HG02938 (cell line): ENCODE measurements around the gene DNER.
"Not testable (repeated sequence)": the region's sequence is repeated elsewhere in the genome, so short reads cannot be mapped to it uniquely, and the experiment has no call there.

Source experiments
- ATAC-seq: cut with Tn5 transposase; IDR thresholded peaks from one replicate; pipeline ENCODE4 v1.9.1; 2021; ENCODE audit warnings: mild to moderate bottlenecking, moderate library complexity; ENCODE audit not compliant: unreplicated experiment

DNER gene

GRCh38 chr2:229511524-229511923 lies 202.8 kb downstream of the DNER start:
- ATAC-seq = no peak

GRCh38 chr2:229506699-229507098 lies 207.7 kb downstream of the DNER start:
- ATAC-seq = not testable (repeated sequence)

- no peak for ATAC-seq
Observed at GRCh38 chr2:229501051-229501794, 213.1 kb downstream of the DNER start.

GRCh38 chr2:229492034-229492433 lies 222.3 kb downstream of the DNER start:
- no peak for ATAC-seq

GRCh38 chr2:229490167-229490566 lies 224.2 kb downstream of the DNER start:
- no peak for ATAC-seq

- no peak for ATAC-seq
Observed at GRCh38 chr2:229489016-229489415, 225.3 kb downstream of the DNER start.

GRCh38 chr2:229488232-229488631 lies 226.1 kb downstream of the DNER start:
- ATAC-seq = no peak

GRCh38 chr2:229486673-229487072 lies 227.7 kb downstream of the DNER start:
- ATAC-seq = no peak

GRCh38 chr2:229485857-229486256 lies 228.5 kb downstream of the DNER start:
- no peak for ATAC-seq

- no peak for ATAC-seq
Observed at GRCh38 chr2:229477269-229477755, 237.0 kb downstream of the DNER start.

- no peak for ATAC-seq
Observed at GRCh38 chr2:229475778-229476177, 238.6 kb downstream of the DNER start.

GRCh38 chr2:229474125-229474524 lies 240.2 kb downstream of the DNER start:
- no peak for ATAC-seq

GRCh38 chr2:229470781-229471180 lies 243.6 kb downstream of the DNER start:
- ATAC-seq = no peak

- no peak for ATAC-seq
Observed at GRCh38 chr2:229467783-229468182, 246.6 kb downstream of the DNER start.

GRCh38 chr2:229463841-229464346 lies 250.5 kb downstream of the DNER start:
- ATAC-seq = no peak

GRCh38 chr2:229462112-229462511 lies 252.2 kb downstream of the DNER start:
- ATAC-seq = no peak

- no peak for ATAC-seq
Observed at GRCh38 chr2:229456091-229456490, 258.3 kb downstream of the DNER start.

- no peak for ATAC-seq
Observed at GRCh38 chr2:229454934-229455631, 259.3 kb downstream of the DNER start.

- ATAC-seq = no peak
Observed at GRCh38 chr2:229453230-229453629, 261.1 kb downstream of the DNER start.

- no peak for ATAC-seq
Observed at GRCh38 chr2:229451852-229452251, 262.5 kb downstream of the DNER start.

GRCh38 chr2:229447227-229447626 lies 267.1 kb downstream of the DNER start:
- no peak for ATAC-seq

- ATAC-seq = no peak
Observed at GRCh38 chr2:229446350-229446749, 268.0 kb downstream of the DNER start.
